HG02884 (cell line): Measurements from ENCODE around the gene NRSN1.

Source experiments
- ATAC-seq: cut with Tn5 transposase; IDR thresholded peaks from one replicate; pipeline ENCODE4 v1.9.1; 2021; ENCODE audit warnings: mild to moderate bottlenecking, moderate library complexity; ENCODE audit not compliant: unreplicated experiment

The NRSN1 gene

GRCh38 chr6:24125980-24126379 is at the start of gene NRSN1:
Gene NRSN1 (plus strand): TSS chr6:24126215. CDS start chr6:24134328, 8,113 bp downstream.
- no peak for ATAC-seq

GRCh38 chr6:24078200-24078599 is 47.8 kb upstream of the NRSN1 start:
- no peak for ATAC-seq

- no peak for ATAC-seq
Observed at GRCh38 chr6:24079076-24079475, 46.9 kb upstream of the NRSN1 start.

- ATAC-seq: no peak
Observed at GRCh38 chr6:24080711-24081110, 45.3 kb upstream of the NRSN1 start.

GRCh38 chr6:24089736-24090135 is 36.3 kb upstream of the NRSN1 start:
- ATAC-seq: no peak

GRCh38 chr6:24092407-24092806 is 33.6 kb upstream of the NRSN1 start:
- ATAC-seq: no peak

- no peak for ATAC-seq
Observed at GRCh38 chr6:24093381-24093780, 32.6 kb upstream of the NRSN1 start.

- ATAC-seq: no peak
Observed at GRCh38 chr6:24099181-24099580, 26.8 kb upstream of the NRSN1 start.

GRCh38 chr6:24100024-24100769 is 25.8 kb upstream of the NRSN1 start:
- no peak for ATAC-seq

- ATAC-seq: no peak
Observed at GRCh38 chr6:24100770-24101155, 25.3 kb upstream of the NRSN1 start.

GRCh38 chr6:24105191-24105590 is 20.8 kb upstream of the NRSN1 start:
- no peak for ATAC-seq

- ATAC-seq: no peak
Observed at GRCh38 chr6:24106291-24106690, 19.7 kb upstream of the NRSN1 start.

GRCh38 chr6:24107294-24107693 is 18.7 kb upstream of the NRSN1 start:
- no peak for ATAC-seq

- ATAC-seq: no peak
Observed at GRCh38 chr6:24108056-24108455, 18.0 kb upstream of the NRSN1 start.

- ATAC-seq: no peak
Observed at GRCh38 chr6:24110417-24110816, 15.6 kb upstream of the NRSN1 start.

- no peak for ATAC-seq
Observed at GRCh38 chr6:24113891-24114290, 12.1 kb upstream of the NRSN1 start.

- no peak for ATAC-seq
Observed at GRCh38 chr6:24117021-24117420, 9.0 kb upstream of the NRSN1 start.

- no peak for ATAC-seq
Observed at GRCh38 chr6:24122139-24122538, 3.9 kb upstream of the NRSN1 start.

GRCh38 chr6:24126586-24127192 is 674 bp downstream of the NRSN1 start:
- no peak for ATAC-seq

GRCh38 chr6:24127316-24127715 is 1.3 kb downstream of the NRSN1 start:
- ATAC-seq: no peak

GRCh38 chr6:24131751-24132150 is 5.7 kb downstream of the NRSN1 start:
- ATAC-seq: no peak

- no peak for ATAC-seq
Observed at GRCh38 chr6:24139080-24139479, 13.1 kb downstream of the NRSN1 start.

GRCh38 chr6:24139639-24140038 is 13.6 kb downstream of the NRSN1 start:
- ATAC-seq: no peak
